ENCODE results near the gene DLX1. TPM values are rescaled to one million over a fixed set of nuclear protein-coding genes. Genes with fewer than 3 reads are reported as not detected.
A peak's percentile ranks its signal among the peaks of the same experiment; 100 is the strongest.

The DLX1 gene
- total RNA-seq, 1 donor from 2014 or later, result 0.61 TPM

DNA sequence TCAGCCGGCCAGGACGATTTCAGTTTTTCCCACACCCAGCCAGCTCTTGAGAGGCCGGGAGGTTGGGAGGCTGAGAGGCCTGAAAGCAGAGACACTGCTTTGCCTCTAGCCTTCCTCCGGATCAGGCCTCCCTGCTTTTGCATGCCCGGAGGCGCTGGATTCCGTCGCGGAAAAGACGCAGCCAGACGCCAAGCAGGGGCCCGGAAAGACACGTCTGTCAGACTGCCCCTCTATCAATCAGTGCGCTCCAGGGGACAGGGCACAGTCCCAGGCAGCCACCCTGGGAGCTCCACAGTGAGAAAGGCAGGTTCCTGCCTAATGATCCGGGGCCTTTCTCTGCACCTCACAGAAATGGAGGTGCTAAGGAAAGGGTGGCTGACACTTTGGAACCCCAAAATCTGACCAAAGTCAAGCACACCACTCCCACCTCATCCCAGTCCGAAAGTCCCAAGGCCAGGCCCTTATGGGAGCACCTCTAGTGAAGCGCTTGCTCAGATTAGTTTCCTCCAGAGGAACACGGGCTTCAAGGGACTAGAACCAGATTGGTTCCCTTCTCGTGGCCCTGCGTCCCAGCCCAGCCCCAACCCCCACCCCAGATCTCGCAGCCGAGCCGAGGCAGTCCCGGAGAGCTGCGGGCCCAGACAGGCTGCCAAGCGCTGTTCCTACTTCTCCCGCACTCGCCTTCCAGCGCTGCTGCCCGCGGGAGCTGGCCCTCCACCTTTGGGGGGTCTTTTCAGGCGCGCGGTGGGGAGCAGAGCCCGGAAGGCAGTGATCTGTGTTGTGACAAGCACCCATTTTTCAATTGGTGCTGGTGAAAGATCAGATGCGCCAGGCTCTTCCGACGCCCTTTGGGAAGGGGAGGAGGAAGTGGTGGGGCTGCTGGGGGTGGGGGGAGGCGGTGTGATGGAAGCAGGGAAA is 5.0 kb downstream of the DLX1 start:
- H3K9me3 Mint-ChIP-seq (ENCODE audit: unreplicated experiment), result peaks cover 32% of the 10 kb centered on the region
- TF ChIP-seq CTCF (IDR thresholded peaks at IDR 0.05; ENCODE audit: partially characterized antibody, unreplicated experiment), result no peak

DNA sequence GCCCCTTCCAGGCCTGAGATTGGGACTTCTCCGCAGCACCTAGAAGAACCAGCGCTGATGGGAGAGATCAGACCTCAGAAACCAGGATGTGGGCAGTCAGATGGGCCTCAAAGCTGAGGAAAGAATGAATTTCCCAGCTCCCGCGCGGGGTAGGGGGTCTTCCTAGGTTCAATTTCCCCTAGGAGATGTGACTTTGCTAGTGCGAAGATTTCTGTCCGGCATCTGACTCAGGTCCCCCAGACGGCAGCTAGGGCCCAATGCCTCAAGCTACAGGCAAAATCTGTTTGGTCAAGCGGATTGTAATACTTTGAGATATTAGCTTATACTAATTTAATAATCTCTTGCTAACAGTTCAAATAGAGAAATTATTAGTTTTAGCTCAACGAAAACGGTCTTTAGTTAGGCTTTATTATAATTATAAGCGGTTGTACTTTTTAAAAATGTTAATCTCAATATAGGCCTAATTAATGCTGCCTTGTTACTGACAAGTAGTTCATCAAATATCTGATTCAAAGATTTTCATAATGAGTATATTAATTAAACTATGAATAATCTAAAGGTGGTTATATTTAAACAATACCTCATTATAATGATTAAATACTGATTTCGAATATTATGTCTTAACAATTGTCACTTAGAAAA is 5.8 kb downstream of the DLX1 start:
- peaks cover 66% of the 10 kb centered on the region for H3K27me3 Mint-ChIP-seq (ENCODE audit: unreplicated experiment)
- H3K4me1 Mint-ChIP-seq (ENCODE audit: low read depth, unreplicated experiment), result peaks cover 19% of the 10 kb centered on the region
- H3K36me3 Mint-ChIP-seq (ENCODE audit: unreplicated experiment), result no peaks in the 10 kb centered on the region
- peaks cover 28% of the 10 kb centered on the region for H3K9me3 Mint-ChIP-seq (ENCODE audit: unreplicated experiment)
- DNase-seq, result no peak
- TF ChIP-seq CTCF (IDR thresholded peaks at IDR 0.05; ENCODE audit: partially characterized antibody, unreplicated experiment), result no peak
- H3K27ac Mint-ChIP-seq (ENCODE audit: unreplicated experiment), result no peak overlapping the region
- no peak overlapping the region for H3K4me3 Mint-ChIP-seq (ENCODE audit: unreplicated experiment)

More for the DNA sequence above, 5.0 kb downstream of the DLX1 start:
- Mint-ChIP-seq H3K4me1 (ENCODE audit: low read depth, unreplicated experiment) (peaks cover 22% of the 10 kb centered on the region), H3K27me3 (ENCODE audit: unreplicated experiment) (peaks cover 66% of the 10 kb centered on the region), H3K36me3 (ENCODE audit: unreplicated experiment) (no peaks in the 10 kb centered on the region), H3K4me3 (ENCODE audit: unreplicated experiment) (no peak overlapping the region), H3K27ac (ENCODE audit: unreplicated experiment) (no peak overlapping the region)
- DNase-seq, result peak; percentile 36

- Mint-ChIP-seq H3K4me3 (ENCODE audit: unreplicated experiment) (no peak overlapping the region), H3K27me3 (ENCODE audit: unreplicated experiment) (peaks cover 62% of the 10 kb centered on the region), H3K27ac (ENCODE audit: unreplicated experiment) (no peak overlapping the region), H3K4me1 (ENCODE audit: low read depth, unreplicated experiment) (peaks cover 17% of the 10 kb centered on the region), H3K9me3 (ENCODE audit: unreplicated experiment) (peaks cover 30% of the 10 kb centered on the region), H3K36me3 (ENCODE audit: unreplicated experiment) (no peaks in the 10 kb centered on the region)
- TF ChIP-seq CTCF (IDR thresholded peaks at IDR 0.05; ENCODE audit: partially characterized antibody, unreplicated experiment), result no peak
- DNase-seq, result no peak
These were observed 6.7 kb downstream of the DLX1 start for GRCh38 chr2:172091761-172092566.

DNA sequence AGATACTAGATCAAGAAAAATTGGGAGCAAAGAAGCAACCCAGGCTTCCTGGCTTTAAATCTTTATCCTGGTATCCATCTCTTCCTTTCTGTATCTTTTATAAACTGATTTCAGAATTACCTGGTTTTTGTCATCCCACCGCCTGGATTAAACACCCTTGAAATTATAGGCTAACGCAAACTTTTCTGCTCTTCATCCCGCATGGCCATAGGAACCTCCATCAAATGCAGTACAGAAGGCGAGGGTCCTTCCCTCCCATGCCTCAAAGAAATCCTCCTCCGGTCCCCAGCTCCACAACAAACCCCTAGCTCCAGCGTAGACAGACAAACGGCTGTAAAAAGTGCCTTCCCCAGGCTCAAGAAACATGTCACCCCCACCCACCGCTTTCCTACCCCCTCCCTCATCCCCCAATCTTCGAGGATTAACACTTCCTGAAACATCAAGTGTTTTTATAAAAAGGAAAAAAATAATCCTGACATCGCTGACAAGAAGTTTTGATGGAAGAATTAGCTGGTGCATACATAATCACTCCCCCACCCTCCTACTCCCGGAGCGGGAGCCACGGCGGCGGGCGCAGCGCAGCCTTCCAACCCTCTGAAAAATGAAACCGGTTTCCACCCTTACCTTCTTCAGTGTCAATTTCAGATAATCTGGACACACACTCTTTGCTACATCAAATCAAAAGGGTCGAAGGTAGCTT is 7.6 kb downstream of the DLX1 start:
- Mint-ChIP-seq H3K9me3 (ENCODE audit: unreplicated experiment) (peaks cover 27% of the 10 kb centered on the region), H3K36me3 (ENCODE audit: unreplicated experiment) (no peaks in the 10 kb centered on the region), H3K27me3 (ENCODE audit: unreplicated experiment) (peaks cover 58% of the 10 kb centered on the region), H3K4me1 (ENCODE audit: low read depth, unreplicated experiment) (peaks cover 14% of the 10 kb centered on the region), H3K4me3 (ENCODE audit: unreplicated experiment) (peak overlapping the region; percentile 2), H3K27ac (ENCODE audit: unreplicated experiment) (peak overlapping the region; percentile 59)
- no peak for DNase-seq
- TF ChIP-seq CTCF (IDR thresholded peaks at IDR 0.05; ENCODE audit: partially characterized antibody, unreplicated experiment), result no peak

Data from glutamatergic neuron (in vitro differentiated cells).